Endometrial microvascular endothelial cells (primary cell): ENCODE data around the gene CPA4. TPM values are rescaled to one million over a fixed set of nuclear protein-coding genes. Genes with fewer than 3 reads are reported as not detected.

Experiments
- in situ Hi-C: cut with HindIII; loops from 2 replicates; pipeline ENCODE4 v1.10.0; 2017; ENCODE audit warnings: low sequenced_read_pairs, low pct_unique_long_range_greater_than_20kb; ENCODE audit errors: inconsistent ontology term
- total RNA-seq: library from RNA; depleted of rRNA; stranded (reverse); fragments of >200 nt; gene quantifications from one replicate; pipeline ENCODE4 v1.2.3, GENCODE V29; 2015; ENCODE audit errors: inconsistent ontology term

CPA4 gene
- total RNA-seq, 1 donor from 2014 or later: 0.28 TPM

DNA sequence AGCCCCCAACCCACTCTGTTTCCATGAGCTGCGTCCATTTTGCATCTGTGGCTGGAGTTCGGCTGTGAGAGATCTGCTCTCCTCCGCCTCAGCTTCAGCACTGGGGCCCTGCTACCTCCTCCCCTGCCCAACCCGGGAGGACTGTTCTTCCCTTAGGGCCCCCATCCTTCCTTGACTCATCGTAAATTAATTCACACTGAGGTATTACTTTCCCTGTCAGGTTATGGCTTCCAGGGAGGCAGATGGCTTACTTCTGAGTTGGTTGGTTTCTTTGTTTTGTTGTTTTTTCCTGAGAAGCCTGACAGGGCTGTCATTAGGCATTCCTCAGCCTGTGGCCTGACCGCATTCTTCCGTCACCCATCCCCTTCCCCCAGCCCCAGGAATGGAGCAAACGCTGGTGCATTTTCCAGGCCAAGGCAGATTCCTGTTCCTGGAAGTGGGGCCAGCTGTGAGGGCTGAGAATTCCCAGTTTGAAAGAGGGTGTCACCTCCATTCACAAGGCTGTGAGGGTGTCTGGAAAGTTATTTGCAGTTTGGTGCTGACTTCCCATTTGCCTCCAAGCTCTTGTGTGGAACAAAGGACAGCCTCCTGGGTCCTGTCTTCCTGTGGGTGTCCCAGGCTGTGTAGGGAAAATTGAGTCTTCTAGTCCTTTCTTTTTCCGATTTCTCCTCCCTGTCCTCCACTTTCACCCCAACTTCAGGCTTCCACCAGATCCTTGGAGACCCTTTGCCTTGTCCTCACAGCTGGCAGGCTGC, 63.3 kb downstream of the CPA4 start:
- in situ Hi-C loops: no loop called here

DNA sequence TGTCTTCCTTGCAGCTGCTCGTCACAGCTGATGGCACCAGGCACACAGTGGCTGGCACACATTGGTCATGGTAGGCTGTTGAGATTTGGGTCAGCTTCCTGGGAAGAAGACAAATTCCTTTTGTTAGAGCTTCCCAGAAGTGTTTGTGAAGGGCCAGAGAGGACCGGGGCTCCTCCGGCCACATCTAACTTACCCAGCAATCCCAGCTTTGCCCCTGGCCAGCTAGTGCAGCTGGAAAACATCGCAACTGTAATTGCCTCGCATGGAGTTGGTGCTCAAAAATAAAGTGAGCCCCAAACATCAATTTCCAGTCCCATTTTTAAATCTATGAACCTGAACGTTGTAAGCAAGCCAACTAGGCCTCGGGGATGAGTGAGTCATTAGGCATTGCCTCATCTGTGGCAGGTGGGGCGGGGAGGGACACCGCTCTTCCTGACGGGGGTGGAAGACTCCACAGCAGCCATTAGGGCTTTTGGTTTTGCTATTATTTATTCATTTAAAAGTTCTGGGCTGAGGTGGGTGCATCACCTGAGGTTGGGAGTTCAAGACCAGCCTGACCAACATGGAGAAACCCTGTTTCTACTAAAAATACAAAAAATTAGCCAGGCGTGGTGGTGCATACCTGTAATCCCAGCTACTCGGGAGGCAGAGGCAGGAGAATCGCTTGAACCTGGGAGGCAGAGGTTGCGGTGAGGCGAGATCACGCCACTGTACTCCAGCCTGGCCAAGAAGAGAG, 64.1 kb downstream of the CPA4 start:
- in situ Hi-C loops: no loop called here

DNA sequence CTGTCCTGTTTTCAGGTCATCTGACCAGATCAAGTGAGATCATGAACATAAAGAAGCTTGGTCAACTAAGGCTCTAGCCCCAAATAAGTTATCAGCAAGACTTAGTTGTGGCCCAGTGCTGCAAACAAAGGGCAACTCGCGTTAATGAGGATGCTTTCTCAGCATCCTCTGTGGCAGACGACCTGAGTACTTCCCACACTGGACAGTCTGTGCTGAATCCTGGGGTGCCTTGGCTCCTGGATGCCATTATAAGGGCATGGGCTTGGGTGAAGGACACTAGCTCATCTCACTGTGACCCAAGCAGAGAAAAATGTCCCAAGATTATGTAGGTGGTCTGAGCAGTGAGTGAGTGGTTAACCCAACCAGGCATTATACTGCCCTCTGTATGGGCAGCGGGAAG, 65.5 kb downstream of the CPA4 start:
- in situ Hi-C loops: no loop called here

DNA sequence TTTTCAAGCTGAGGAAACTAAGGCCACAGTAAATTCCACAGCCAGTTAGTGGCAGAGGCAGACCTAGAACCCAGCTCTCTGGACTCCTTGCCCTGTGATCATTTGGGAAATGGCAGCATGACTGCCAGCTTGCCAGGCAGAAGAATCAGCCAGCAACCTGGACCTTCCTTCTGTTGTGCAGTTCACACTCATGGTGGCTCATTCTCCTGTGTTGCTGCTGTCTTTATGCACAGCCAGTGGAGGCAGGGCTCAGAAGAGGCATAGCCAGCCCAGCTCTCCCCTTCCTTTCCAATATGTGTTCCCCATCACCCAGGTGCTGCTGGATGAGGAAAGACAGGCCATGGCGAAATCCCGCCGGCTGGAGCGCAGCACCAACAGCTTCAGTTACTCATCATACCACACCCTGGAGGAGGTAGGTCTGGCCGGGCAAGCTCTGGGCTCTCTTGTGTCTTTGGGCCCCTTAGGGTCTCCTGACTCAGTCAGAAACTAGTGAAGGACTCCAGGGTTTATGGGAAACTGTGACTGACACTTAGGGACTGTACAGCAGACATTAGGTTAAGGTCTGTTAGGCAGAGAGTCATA, 66.4 kb downstream of the CPA4 start:
- in situ Hi-C loops: no loop called here

DNA sequence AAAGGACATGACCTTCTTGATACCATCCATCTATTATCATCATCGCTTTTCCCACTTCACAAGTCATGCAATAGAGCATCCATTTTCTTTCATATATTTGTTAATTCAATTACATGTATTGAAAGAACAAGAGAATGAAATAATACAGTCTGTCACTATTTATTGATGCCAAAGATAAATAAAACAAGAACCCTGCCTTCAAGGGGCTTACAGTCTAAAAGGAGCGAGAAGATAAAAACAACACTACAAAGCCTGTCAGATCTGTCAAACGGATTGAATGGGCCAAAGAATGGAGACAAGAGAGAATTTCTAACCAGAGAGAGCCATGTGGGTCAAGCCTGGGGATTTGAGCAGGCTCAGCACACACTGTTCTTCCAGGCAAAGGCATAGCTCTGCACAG, 67.6 kb downstream of the CPA4 start:
- in situ Hi-C loops: no loop called here

DNA sequence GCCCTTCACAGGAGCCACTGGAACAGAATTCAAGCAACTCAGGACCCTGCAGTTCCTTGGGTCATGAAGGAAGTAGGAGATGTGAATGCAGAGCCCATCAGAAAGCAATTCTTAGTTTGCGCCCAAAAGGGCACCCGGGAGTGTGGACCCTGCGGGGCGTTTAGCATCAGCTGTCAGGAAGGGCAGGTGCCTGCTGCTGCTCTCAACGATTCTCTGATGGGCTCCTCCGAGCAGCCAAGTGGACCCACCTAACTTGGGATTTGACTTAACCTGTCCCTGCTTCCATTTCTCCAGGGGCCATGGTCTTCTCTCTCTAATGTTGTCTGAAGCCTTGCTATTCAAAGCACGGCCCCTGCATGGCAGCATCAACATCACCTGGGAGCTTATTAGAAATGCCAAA, 68.7 kb downstream of the CPA4 start:
- in situ Hi-C loops: no loop called here

DNA sequence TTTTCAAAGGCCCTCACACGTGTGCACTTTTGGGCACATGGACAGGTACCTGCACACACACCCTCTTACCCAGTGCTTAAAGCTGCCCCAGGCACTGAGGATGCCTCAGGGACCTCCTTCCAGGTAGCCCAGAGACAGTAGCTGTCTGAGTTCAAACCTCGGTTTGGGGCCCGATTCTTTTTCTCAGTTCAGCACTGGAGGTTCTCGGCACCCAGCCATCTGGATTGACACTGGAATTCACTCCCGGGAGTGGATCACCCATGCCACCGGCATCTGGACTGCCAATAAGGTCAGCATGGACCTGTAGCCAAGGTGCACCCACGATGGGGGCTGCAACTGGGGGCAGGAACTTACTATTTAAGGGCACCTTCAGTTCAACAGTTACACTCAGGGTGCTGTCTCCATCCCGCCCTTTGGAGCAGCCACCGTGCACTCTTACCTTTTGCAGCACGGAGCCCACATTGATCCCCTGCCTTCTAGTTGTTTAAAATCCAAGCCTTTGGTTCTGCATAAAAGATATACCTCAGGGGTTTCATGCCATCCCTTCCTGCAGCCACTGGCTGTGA, 69.4 kb downstream of the CPA4 start:
- in situ Hi-C loops: no loop called here

DNA sequence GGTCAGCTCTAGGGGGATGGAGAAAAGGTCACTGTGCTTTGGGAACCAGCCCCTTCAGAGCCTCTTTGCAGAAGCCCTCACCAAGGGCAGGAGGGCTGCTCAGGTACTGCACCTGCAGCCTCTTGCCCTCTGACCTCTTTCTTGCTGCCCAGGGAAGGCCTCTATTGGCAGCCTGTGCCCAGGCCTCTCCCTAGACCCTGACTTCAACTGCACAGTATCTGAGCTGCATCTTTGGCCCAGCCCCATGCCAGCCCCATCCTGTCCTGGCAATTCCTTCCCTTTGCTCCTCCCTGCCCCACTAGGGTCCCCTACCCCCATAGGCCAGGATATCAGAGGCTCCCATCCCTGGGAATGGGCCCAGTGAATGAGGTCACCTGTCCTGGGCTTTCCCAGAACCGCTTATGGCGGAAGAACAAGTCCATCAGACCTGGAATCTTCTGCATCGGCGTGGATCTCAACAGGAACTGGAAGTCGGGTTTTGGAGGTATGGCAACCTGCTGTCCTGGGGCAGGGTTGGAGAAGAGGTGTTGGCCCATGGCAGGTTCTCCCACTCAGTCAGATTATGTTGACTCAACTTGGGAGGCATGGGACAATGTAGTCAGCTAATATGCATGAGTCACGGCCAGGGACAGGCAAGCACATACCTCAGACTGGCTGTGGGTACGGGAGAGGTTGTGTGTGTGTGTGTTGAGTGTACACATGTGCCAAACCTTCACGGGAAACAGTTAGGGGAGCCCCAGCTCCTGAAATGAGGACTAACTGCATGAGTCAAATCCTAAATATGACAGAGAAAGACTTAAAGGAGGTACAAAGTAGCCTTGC, 70.3 kb downstream of the CPA4 start:
- in situ Hi-C loops: no loop called here

DNA sequence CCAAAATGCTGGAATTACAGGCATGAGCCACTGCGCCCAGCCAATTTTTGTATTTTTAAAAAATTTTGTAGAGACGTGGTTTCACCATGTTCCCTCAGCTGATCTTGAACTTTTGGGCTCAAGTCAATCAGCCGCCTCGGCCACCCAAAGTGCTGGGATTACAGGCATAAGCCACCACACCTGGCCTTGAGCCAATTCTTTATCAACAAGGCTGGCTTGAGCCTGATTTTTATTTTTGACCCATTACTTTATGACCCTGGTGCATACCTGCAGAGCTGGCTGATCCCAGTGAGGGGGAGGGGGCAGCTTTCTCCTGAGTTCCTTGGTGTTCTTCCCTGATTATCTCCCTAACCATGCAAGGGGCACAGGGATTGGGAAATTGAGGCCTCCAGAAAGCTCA, 71.5 kb downstream of the CPA4 start:
- in situ Hi-C loops: no loop called here

DNA sequence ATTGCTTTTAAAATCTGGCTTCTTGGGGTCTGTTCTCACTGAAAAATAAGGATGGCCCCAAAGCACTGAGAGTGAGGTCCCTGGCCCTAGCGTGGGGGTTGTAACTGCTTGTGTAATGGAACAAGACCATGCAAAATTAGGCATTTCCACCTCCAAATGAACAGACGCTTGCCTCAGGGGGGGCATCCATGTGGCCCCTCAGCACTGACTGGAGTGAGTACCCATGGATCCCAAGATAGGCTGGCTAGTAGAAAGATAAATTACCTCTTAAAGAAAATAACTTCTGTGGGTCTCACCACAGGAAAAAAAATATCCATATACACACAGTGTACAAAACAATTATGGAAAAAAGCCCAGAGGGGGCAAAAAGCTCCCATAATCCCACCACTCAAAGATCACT, 72.1 kb downstream of the CPA4 start:
- in situ Hi-C loops: no loop called here

DNA sequence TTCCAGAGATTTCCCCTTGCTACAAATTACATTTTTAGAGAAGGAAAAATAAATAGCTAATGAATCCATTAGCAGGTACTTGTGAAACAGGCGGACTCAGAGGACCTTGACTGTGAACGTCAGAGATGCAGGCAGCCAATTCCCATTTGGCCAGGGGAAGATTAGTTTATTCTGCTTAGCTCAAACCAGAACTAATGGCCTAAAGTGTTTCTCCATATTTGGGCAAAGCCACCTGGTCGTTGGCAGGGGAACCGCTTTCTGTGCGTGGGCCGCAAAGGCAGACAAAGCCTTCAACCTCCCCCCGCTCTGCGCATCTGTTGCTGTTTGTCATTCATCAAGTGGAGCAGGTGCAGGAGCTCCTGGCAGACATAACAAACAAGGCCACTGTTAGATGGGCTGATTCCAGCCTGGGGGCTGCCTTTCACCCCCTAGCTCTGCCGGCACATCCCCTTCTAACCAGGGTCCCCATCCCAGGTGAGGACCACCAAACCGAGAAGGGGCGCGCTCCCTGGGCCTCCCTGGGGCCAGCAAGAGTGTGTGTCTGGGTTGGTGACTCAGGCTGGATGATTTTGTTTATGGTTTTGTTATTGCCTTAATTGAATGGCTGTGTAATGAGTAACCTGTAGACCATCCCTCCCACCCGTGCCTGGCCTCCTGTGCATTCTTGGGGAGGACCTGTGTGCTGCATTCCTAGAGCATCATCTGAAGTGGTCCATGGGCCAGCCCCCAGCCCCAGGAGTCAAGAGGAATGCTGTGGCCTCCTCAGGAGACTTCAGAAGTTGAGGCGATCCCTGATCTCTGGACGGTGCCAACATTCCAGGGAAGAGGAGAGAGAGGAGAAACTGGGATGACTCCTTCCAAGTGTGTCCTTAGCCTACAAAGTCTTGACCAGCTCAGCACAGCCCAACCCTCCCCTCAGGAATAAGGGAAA, 72.8 kb downstream of the CPA4 start:
- in situ Hi-C loops: no loop called here

DNA sequence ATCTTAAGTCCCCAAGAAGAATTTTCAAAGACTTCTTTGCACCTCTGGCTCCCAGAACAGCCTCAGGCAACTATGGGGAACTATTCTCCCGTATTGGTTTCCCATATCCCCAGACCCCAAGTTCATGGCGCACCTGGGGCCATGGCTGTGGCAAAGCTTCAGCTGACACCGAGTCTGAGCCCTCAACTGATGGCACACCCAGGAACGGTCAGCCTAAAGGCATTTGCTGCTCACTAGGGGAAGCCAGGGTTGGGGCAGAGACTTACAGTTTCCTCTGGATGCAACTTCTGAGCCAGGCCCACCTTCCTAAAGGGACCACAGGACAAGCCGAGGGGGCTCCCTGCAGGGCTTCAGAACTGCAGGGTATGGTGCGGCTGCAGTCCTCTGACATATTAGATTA, 73.6 kb downstream of the CPA4 start:
- in situ Hi-C loops: no loop called here

DNA sequence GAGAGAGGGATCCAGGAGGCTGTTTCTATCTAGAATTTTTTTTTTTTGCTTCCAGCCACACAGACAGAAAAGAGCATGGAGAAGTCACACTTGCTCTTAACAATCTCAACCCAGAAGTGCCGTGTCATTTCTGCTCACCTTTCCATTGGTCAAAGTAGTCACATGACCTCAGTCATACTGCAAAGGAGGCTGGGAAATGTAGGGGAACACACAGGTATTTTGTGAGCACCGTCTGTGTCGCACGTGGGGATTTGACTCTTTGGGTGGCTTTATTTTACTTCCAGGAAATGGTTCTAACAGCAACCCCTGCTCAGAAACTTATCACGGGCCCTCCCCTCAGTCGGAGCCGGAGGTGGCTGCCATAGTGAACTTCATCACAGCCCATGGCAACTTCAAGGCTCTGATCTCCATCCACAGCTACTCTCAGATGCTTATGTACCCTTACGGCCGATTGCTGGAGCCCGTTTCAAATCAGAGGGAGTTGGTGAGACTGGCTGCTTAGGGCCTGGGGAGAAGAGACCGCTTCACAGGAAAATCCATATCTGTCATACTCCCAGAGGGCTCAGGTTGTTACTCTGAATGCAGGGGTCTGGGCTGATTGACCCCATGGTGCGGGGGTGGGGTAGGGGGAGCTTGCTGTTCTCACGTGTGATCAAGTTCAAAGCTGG, 74.3 kb downstream of the CPA4 start:
- in situ Hi-C loops: no loop called here

DNA sequence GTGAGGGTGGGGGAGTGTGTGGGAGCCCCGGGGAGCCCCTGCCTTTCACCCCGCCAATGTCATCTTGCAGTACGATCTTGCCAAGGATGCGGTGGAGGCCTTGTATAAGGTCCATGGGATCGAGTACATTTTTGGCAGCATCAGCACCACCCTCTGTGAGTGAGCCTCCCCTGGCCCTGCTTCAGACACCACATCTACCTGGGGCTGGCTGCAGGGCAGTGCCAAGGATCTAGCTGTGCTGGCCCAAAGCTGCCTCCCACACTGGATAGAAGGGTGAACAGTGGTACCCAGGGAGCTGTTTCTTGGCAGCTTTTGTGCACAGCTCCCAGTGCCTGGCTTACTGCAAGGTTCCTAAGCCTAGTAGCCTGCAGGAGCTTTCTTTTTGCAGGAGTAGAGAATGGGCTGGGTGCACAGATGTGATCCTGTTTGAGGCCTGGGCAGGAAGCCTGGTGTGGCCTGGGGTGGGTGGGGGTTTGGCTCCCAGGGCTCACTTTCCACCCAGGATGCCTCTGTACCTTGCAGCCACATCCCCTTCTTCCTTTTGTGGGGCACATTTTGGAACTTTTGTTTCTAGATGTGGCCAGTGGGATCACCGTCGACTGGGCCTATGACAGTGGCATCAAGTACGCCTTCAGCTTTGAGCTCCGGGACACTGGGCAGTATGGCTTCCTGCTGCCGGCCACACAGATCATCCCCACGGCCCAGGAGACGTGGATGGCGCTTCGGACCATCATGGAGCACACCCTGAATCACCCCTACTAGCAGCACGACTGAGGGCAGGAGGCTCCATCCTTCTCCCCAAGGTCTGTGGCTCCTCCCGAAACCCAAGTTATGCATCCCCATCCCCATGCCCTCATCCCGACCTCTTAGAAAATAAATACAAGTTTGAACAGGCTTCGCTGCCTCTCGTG, 75.1 kb downstream of the CPA4 start:
- in situ Hi-C loops: no loop called here

DNA sequence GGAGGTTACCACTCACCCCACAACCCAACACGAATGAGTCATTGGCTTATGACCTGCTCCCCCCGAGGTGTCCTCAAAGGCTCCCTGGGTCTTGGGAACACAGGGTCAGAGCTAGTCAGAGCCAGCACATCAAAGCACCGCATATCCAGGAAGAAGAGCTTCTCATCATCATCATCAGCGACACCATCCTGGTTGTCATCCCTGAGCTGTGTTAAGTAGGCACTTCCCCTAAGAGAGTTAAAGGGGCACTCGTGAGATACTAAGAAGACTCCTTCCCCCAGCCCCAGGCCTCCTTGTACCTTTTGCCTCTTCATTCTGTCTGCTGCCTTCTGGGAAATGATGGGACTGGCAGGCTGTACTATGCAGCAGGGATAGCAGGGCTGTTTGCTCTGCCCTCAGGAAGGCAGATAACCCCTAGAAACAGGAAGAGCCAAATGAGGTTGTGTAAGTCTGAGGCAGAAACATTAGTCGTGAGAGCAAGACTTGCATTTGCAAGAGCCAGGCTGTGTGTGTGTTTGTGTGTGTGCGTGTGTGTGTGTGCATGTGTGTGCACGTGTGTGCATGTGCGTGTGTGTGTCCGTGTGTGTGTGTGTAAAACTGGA, 76.2 kb downstream of the CPA4 start:
- in situ Hi-C loops: no loop called here

DNA sequence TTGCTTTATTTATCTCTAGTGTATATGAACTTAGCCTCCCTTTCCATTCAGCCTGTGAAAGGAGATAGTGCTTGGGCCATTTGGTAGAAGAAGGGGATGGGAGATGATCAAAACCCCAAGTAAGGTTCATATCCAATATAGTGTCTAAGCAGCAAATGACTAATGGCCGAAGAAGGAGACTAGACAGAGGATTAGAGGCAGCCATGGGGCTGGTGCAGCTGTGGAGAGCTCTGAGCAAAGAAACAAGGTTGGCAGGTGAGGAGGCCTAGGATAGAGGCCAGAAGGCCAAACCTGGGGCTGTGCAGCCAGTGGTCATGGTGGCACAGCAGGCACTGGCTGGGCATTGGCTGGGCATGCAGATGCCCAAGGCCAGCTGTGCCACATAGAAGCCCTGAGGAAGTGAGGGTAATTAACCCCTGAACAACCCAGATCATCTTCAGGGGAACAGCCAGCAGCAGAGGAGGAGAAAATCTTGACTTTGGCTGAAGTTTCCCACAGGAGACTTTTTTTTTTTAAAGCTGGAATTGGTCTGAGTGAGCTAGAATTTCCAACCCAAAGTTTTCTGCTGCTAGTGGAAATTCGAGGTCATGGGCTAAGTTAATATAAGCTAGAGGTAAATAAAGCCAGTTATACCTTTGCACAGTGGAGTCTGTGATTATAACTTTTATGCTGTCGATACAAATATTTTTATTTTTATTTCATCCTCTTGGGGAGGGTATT, 77.0 kb downstream of the CPA4 start:
- in situ Hi-C loops: no loop called here
